Stomach (tissue), 4 donors: ENCODE results near the gene FANCC.

Experiments
- POLR2A ChIP-seq, 4 donors: fragments of 450-650 bp; IDR thresholded peaks; one replicate each; pipeline ENCODE4 v1.6.1; 2016; ENCODE audit warnings: antibody characterized with exemption in 4 of 4, control low read depth in 2 of 4, mild to moderate bottlenecking in 1 of 4, moderate library complexity in 1 of 4
- TF ChIP-seq, protein P1 (sequence below), 7 experiments: fragments of 450-650 bp in 4 of 7; fragments of 200-600 bp in 3 of 7; sonication (generic) in 3 of 7; IDR thresholded peaks; one replicate each; pipeline ENCODE4 v1.5.1; 2016 to 2019; ENCODE audit warnings: antibody characterized with exemption in 7 of 7, control low read depth in 2 of 7, mild to moderate bottlenecking in 1 of 7

DNA sequence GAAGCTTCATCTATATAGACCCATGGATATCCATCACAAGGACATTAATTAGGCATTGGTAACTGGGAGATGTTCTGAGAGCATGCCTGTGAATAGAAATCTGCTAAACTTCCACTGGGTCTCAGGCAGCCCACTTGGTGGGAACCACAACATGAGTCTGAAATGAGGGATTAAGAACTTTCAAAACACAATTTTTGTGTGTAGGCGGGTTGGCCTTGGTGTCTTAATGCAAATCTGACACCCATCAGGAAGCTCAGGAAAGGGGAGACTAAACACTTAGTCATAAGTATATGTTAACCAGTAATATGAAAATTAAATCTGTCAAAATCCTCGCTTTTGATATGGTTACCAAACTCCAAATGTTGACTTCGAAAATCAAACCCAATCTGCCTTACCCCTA, 113.2 kb downstream of the FANCC start:
- no peak for TF ChIP-seq POLR2A (IDR thresholded peaks at IDR 0.05)
- TF ChIP-seq, protein P1, sequence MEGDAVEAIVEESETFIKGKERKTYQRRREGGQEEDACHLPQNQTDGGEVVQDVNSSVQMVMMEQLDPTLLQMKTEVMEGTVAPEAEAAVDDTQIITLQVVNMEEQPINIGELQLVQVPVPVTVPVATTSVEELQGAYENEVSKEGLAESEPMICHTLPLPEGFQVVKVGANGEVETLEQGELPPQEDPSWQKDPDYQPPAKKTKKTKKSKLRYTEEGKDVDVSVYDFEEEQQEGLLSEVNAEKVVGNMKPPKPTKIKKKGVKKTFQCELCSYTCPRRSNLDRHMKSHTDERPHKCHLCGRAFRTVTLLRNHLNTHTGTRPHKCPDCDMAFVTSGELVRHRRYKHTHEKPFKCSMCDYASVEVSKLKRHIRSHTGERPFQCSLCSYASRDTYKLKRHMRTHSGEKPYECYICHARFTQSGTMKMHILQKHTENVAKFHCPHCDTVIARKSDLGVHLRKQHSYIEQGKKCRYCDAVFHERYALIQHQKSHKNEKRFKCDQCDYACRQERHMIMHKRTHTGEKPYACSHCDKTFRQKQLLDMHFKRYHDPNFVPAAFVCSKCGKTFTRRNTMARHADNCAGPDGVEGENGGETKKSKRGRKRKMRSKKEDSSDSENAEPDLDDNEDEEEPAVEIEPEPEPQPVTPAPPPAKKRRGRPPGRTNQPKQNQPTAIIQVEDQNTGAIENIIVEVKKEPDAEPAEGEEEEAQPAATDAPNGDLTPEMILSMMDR (IDR thresholded peaks at IDR 0.05), result no peak
